Measurements from ENCODE around the gene ANTXR1. TPM values are rescaled to one million over a fixed set of nuclear protein-coding genes. Genes with fewer than 3 reads are reported as not detected.
A peak's percentile ranks its signal among the peaks of the same experiment; 100 is the strongest.

The ANTXR1 gene
- total RNA-seq, 1 experiment from 2014 or later, result 37.3 TPM

- peaks cover 8% of the 10 kb centered on the region for H3K27me3 Mint-ChIP-seq (ENCODE audit: low read depth)
- Histone ChIP-seq H3K14ac (ENCODE audit: insufficient read depth, low read length) (no peak overlapping the region), H3K18ac (ENCODE audit: insufficient read length, low read depth, low read length) (no peak overlapping the region), H4K5ac (ENCODE audit: insufficient read length, low read depth, low read length) (no peak overlapping the region), H2BK15ac (ENCODE audit: low read depth, low read length) (no peak overlapping the region), H3K23me2 (ENCODE audit: insufficient read length, low read depth, low read length, poor library complexity, severe bottlenecking) (no peaks in the 10 kb centered on the region), H3T11ph (ENCODE audit: low read length) (no peak overlapping the region), H2BK120ac (ENCODE audit: low read depth, low read length, poor library complexity, severe bottlenecking) (no peak overlapping the region), H3K4me2 (ENCODE audit: insufficient read depth, insufficient read length, low read length) (no peak overlapping the region), H3K27ac (ENCODE audit: insufficient read length, low read depth, low read length) (no peak overlapping the region), H3K9me3 (ENCODE audit: control insufficient read depth, low read depth, low read length) (no peaks in the 10 kb centered on the region), H3K9ac (ENCODE audit: extremely low read depth, insufficient read length, low read length) (no peak overlapping the region), H2AFZ (ENCODE audit: low read length) (no peak overlapping the region), H4K91ac (ENCODE audit: insufficient read length, low read depth, low read length) (no peak overlapping the region), H4K8ac (replicated peaks; ENCODE audit: insufficient read length, low read depth, low read length) (no peak overlapping the region), H3K27me3 (ENCODE audit: insufficient read depth, low read length) (no peaks in the 10 kb centered on the region), H2BK12ac (ENCODE audit: insufficient read length, low read depth, low read length) (no peak overlapping the region), H2BK20ac (ENCODE audit: low read depth, low read length, poor library complexity, severe bottlenecking) (no peak overlapping the region), H3K79me1 (ENCODE audit: insufficient read depth, low read depth, low read length, poor library complexity, severe bottlenecking) (no peaks in the 10 kb centered on the region), H3K4ac (ENCODE audit: low read depth, low read length) (no peak overlapping the region), H3K79me2 (ENCODE audit: insufficient read depth, low read length) (no peaks in the 10 kb centered on the region), H3K23ac (ENCODE audit: insufficient read length, low read depth, low read length) (no peak overlapping the region), H3K4me1 (ENCODE audit: insufficient read depth, low read length) (no peaks in the 10 kb centered on the region), H3K56ac (ENCODE audit: insufficient read length, low read depth, low read length) (no peak overlapping the region), H4K20me1 (ENCODE audit: control insufficient read depth, insufficient read depth, insufficient read length) (no peaks in the 10 kb centered on the region), H2BK5ac (ENCODE audit: insufficient read length, low read length) (no peak overlapping the region), H2AK5ac (ENCODE audit: insufficient read length, low read length) (no peak overlapping the region)
- no peak for TF ChIP-seq CTCF (conservative IDR thresholded peaks at IDR 0.05)
- peaks cover 0 to 3% of the 10 kb centered on the region in 2 experiments; a peak in 1 of 5 replicates for H3K9me3 Mint-ChIP-seq
- no peak for DNase-seq
- H3K4me3 Mint-ChIP-seq, result no peak overlapping the region
- peak overlapping the region in 1 of 3 experiments; percentile 50; a peak in 1 of 7 replicates for H3K27ac Mint-ChIP-seq
- no peaks in the 10 kb centered on the region for H3K36me3 Mint-ChIP-seq (ENCODE audit: insufficient read depth in 1 of 3, low read depth in 3 of 3)
- no CpG with 5 or more reads among the region's 7 CpGs for WGBS (ENCODE audit: extremely low coverage, insufficient read length, low lambda C conversion rate)
- H3K4me1 Mint-ChIP-seq, result peaks cover 5 to 8% of the 10 kb centered on the region in 2 experiments; a peak in 3 of 4 replicates
Observed at GRCh38 chr2:69298261-69298660, 285.3 kb downstream of the ANTXR1 start.
